Measurements from ENCODE around the gene TRIM50.

DNA sequence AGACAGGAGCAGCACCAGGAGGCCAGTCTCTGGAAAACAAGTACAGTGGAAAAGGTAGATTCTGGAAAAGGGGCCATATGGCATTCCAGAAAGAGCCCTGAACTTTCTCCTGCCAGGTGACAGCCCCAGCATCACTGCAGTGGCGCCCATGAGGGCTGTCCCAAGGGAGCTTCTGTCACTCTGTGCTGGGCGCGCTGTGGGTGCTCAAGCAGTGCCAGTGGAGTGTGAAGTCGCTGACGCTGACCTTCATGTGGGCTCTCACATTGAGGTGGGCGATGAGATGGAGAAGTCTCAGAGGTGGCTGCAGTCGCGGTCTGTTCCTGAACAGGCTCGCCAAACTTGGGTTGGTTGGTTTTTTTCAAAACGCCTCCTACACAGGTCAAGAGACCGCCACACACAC lies 38.2 kb upstream of the TRIM50 start:
- TF ChIP-seq NFXL1 (CRISPR knock-in tag; IDR thresholded peaks at IDR 0.05) (no peak), JUNB (CRISPR knock-in tag; conservative IDR thresholded peaks at IDR 0.05) (no peak)
